Activated T-helper 1 cell treated with anti-CD3 and anti-CD28 coated beads, Interleukin-12 subunit alpha, Interleukin-12 subunit beta, Interleukin-2, Interleukin-4 antibody, amounts not matched to agents 30 ng/mL and 10 ng/mL and 1 ng/mL, durations not matched to agents 14 hours and 24 hours and 36 hours (primary cell): ENCODE results near the gene TECPR1. TPM values are rescaled to one million over a fixed set of nuclear protein-coding genes. Genes with fewer than 3 reads are reported as not detected.

Experiments
- DNase-seq: peaks from one replicate; pipeline ENCODE4 v3.0.0; 2021; ENCODE audit warnings: low spot score
- H3K27ac Mint-ChIP-seq: one replicate; pipeline ENCODE4 v1.8.0; 2021; ENCODE audit warnings: mild to moderate bottlenecking, mixed read lengths
- H3K27me3 Mint-ChIP-seq: one replicate; pipeline ENCODE4 v1.8.0; 2022; ENCODE audit warnings: mild to moderate bottlenecking, moderate library complexity, mixed read lengths; ENCODE audit not compliant: insufficient read depth
- H3K36me3 Mint-ChIP-seq: one replicate; pipeline ENCODE4 v1.8.0; 2021; ENCODE audit warnings: low read depth, mixed read lengths
- H3K4me1 Mint-ChIP-seq: one replicate; pipeline ENCODE4 v1.8.0; 2021; ENCODE audit warnings: low read depth, mixed read lengths
- H3K4me3 Mint-ChIP-seq: one replicate; pipeline ENCODE4 v1.8.0; 2021; ENCODE audit warnings: mild to moderate bottlenecking, moderate library complexity, mixed read lengths
- H3K9me3 Mint-ChIP-seq: one replicate; pipeline ENCODE4 v1.8.0; 2021; ENCODE audit warnings: mixed read lengths
- intact Hi-C: fragments of 100-400 bp; cut with micrococcal nuclease; formaldehyde crosslinking; loops from one replicate; pipeline ENCODE4 v1.15.1; 2024
- total RNA-seq: library from RNA; stranded (reverse); gene quantifications from 2 replicates; pipeline ENCODE4 v1.2.3, GENCODE V29; 2022

TECPR1 gene
- total RNA-seq, 1 donor from 2014 or later: 49.1 TPM

DNA sequence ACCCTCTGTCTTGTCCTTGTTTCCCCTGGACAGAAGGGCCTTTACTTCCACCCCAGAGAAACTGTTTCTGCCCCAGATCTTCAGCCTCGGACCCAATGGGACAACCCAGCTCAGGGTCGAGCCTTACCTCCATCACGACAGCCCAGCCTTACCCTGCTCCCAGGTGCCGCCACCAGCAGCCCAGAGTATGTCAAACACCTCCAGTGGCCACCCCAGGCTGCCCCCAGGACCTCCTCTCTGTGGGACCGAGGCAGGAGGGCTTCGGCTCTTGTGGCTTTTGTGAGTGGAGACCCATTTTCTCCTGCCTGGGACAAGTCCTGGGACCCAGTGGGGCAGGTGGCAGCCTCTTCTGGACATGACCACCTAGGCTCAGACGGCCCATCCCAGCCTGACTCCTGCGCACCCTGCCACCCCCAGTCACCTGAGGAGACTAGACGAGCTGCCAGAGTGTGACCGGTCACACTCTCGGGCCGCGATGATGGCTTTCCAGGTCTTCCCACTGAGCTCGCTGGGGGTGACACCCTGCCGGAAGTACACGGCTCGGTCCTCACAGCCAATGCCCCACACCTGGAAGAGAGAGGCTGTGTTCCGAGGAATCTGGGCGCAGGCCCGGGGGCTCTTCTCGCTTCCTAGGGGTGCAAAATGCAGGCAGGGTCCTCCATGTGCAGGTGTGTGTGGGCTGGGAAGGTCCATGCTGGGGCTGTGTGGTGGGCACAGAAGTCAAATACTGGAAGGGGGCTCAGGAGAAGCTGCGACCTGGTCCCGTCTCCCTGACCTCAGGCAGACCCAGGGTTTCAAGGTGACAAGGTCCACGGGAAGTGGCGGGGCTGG is 15.5 kb downstream of the TECPR1 start:
- no peaks in the 10 kb centered on the region for H3K4me1 Mint-ChIP-seq
- no peak for DNase-seq
- no peak overlapping the region for H3K27ac Mint-ChIP-seq
- no peaks in the 10 kb centered on the region for H3K9me3 Mint-ChIP-seq
- peaks cover 23% of the 10 kb centered on the region for H3K36me3 Mint-ChIP-seq
- no peaks in the 10 kb centered on the region for H3K27me3 Mint-ChIP-seq
- H3K4me3 Mint-ChIP-seq: no peak overlapping the region
- intact Hi-C loops: no loop called here

DNA sequence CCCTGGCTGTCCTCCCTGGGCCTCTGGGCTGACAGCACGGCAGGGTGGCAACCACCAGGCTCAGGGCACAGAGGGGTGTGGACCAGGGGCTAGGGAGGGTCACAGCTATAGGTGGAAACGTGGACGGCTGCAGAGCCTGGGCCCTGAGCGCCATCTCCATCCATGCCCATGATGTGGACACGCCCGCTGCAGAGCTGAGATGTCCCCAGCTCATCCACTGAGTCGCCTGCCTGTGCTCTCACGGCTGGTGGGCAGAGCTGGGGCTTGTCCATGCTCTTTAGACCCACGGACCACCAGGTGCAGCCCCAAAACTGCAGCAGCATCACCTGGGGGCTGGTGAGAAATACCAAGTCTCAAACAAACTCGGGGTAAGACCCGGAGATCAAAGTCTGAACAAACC is 16.1 kb downstream of the TECPR1 start:
- Mint-ChIP-seq H3K27me3 (no peaks in the 10 kb centered on the region), H3K4me3 (no peak overlapping the region), H3K27ac (no peak overlapping the region), H3K9me3 (no peaks in the 10 kb centered on the region), H3K4me1 (no peaks in the 10 kb centered on the region), H3K36me3 (peaks cover 20% of the 10 kb centered on the region)
- no peak for DNase-seq
- intact Hi-C loops: no loop called here

DNA sequence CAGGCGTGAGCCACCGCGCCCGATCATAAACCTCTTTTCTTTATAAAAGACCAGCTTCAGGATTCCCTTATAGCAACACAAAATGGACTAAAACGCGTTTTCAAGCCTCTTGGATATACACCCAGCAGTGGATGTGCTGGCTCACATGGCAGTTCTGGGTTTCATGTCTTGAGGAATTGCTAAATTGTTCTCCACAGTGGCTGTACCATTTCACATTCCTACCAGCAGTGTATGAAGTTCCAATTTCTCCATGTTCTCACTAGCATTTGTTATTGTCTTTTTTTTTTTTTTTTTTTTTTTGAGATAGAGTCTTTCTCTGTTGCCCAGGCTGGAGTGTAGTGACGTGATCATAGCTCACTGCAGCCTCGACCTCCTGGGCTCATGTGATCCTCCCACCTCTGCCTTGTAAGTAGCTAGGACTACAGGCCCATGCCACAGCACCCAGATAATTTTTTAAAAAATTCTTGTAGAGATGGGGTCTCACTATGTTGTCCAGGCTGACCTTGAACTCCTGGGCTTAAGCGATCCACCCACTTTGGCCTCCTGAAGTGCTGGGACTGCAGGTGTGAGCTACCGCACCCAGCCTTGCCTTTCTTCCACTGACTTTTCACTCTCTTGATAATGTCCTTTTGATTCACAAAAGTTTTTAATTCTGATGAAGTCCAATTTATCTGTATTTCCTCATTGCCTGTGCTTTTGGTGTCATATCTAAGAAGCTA is 17.4 kb downstream of the TECPR1 start:
- H3K27me3 Mint-ChIP-seq: no peaks in the 10 kb centered on the region
- H3K36me3 Mint-ChIP-seq: peaks cover 15% of the 10 kb centered on the region
- no peaks in the 10 kb centered on the region for H3K4me1 Mint-ChIP-seq
- intact Hi-C loops: no loop called here
- no peak for DNase-seq
- no peaks in the 10 kb centered on the region for H3K9me3 Mint-ChIP-seq
- H3K4me3 Mint-ChIP-seq: no peak overlapping the region
- no peak overlapping the region for H3K27ac Mint-ChIP-seq

DNA sequence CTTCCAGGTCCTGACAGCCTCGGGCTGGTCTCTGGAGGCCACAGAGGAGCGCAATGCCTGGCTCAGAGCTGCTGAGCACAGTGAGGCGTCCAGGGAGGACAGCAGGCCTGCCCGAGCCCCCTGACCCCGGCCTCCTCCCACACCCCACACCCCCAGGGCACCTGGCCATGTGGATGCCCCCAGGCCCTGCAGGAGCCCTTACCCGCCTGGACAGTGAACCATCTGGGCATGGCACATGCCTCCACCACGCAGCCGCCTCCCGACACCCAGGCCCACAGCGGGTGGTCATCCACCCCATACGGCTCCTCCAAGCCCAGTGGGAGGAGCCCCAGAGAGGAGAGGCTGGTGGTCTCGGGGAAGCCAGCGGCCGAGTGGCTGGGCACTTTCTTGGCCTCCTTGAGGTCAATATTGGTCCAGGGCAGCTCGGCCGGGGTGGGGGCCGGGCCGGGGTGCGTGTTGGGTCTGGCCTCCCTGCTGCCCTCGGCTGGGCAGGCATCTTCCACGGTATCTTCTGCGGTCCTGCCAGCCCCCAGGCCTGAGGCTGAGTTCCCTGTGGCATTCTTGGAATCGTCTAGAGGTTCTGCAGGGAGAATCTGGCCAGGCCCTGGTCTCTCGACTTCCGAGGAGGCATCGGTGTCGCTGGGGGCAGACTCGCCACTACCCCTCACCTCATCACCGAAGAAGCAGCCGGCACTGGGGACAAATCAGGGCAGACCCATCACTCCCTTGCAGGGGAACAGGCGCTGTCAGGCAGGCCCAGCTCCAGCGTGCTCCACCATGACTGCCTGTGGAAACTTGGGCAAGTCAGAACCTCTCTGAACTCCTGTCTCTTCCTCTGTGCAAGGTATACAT is 18.6 kb downstream of the TECPR1 start:
- H3K36me3 Mint-ChIP-seq: peaks cover 5% of the 10 kb centered on the region
- intact Hi-C loops: no loop called here
- H3K9me3 Mint-ChIP-seq: no peaks in the 10 kb centered on the region
- DNase-seq: no peak
- H3K4me3 Mint-ChIP-seq: no peak overlapping the region
- H3K27ac Mint-ChIP-seq: no peak overlapping the region
- H3K4me1 Mint-ChIP-seq: no peaks in the 10 kb centered on the region
- H3K27me3 Mint-ChIP-seq: no peaks in the 10 kb centered on the region

DNA sequence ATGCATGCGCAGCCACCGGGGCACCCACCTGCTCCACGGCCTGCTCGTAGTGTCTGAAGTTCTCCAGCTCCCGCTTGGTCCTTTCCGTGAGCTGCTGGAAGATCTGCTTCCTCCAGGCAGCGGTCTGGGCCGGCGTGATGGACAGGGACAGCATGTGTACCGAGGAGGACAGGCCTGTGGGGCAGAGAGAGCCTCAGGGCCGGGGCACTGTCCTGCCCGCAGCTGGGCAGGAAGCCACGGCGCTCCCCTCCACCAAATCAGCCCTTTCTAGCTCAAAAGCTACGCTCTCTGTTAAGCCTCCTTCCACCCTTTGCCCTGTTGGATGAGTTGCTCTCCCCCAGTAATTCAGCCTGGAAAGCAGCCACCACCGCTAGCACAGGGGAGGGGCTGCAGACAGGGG is 19.2 kb downstream of the TECPR1 start:
- intact Hi-C loops: no loop called here
- peaks cover 6% of the 10 kb centered on the region for H3K36me3 Mint-ChIP-seq
- H3K4me3 Mint-ChIP-seq: no peak overlapping the region
- no peak for DNase-seq
- no peaks in the 10 kb centered on the region for H3K9me3 Mint-ChIP-seq
- no peak overlapping the region for H3K27ac Mint-ChIP-seq
- no peaks in the 10 kb centered on the region for H3K4me1 Mint-ChIP-seq
- H3K27me3 Mint-ChIP-seq: no peaks in the 10 kb centered on the region

DNA sequence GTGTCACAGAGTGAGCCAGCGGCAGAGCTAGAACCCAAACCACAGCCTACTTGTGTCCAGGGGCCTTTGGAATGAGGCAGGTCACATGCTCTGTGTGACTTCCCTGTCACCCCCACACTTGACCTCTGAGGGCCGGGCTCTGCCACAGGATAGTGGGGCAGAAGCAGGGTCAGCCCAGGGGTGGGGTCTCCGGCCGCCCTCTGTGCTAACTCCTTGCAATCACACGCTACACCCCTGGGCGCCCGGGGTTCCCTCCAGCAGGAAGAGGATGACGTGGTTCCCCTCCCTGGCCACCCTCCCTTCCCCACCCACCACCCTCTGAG is 19.8 kb downstream of the TECPR1 start:
- DNase-seq: no peak
- Mint-ChIP-seq H3K27ac (no peak overlapping the region), H3K27me3 (no peaks in the 10 kb centered on the region), H3K36me3 (peaks cover 10% of the 10 kb centered on the region), H3K9me3 (no peaks in the 10 kb centered on the region), H3K4me1 (no peaks in the 10 kb centered on the region), H3K4me3 (no peak overlapping the region)
- intact Hi-C loops: no loop called here

DNA sequence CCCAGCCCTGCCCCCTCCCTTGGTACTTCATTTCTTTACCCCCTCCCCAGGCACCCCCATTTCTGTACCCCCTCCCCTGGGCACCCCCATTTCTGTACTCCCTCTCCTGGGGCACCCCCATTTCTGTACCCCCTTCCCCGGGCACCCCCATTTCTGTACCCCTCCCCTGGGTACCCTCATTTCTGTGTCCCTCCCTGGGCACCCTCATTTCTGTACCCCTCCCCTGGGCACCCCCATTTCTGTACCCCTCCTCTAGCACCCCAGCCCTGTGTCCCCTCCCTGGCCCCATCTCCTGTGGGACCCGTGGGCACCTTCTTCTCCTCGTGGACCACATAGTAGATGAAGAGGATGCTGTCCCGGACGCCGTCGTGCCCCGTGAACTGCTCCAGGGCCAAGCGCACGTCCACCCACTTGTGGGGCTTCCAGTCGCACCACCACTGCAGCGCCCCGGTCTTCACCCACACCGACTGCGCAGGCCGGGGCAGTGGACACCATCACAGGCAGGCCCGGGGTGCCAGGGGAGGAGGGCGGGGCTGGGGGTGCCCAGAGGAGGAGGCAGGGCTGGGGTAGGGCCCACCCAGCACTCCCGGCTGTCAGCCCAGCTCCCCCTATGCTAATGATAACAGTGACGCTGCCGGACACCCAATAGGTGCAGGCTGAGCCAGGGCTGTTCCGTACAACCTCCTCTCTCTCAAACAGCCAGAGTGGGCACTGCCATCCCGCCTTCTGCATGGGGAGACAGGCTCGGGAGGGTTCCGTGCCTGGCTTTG is 20.4 kb downstream of the TECPR1 start:
- Mint-ChIP-seq H3K4me3 (no peak overlapping the region), H3K9me3 (no peaks in the 10 kb centered on the region), H3K36me3 (peaks cover 10% of the 10 kb centered on the region), H3K27me3 (no peaks in the 10 kb centered on the region), H3K27ac (no peak overlapping the region), H3K4me1 (no peaks in the 10 kb centered on the region)
- intact Hi-C loops: no loop called here
- no peak for DNase-seq

DNA sequence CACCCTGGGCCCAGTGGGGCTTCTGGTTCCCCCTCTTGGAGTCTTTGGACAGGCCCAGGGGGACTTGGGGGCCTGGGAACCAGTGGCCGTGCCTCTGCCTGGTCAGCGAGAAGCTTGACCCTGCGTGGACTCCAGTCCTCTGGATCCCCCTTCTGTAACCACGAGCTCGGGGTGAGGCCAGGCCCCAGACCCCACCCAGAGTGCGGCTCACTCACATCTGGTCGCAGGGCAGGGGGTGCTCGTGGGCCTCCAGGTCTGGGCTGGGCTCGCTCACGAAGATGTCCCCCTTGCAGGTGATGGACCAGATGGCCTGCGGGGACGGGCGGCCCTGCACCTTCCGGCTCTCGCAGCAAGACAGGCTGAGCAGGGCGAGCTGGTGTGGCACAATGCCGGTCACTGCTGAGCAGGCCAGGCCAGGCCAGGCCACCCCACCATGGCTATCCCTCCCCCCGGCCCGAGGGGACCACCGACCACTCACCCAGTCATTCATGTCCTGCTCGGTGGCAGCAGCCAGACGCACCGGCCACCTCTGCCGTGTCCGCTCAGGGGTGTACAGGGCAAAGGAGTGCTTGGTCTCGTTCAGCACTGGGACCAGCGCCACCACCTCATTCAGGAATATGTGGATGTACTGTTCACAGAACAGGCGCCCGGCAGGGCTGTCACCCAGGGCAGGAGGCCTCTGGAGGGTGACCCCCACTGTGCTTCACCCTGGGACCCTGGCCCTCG is 21.1 kb downstream of the TECPR1 start:
- no peaks in the 10 kb centered on the region for H3K27me3 Mint-ChIP-seq
- no peak overlapping the region for H3K27ac Mint-ChIP-seq
- no peaks in the 10 kb centered on the region for H3K9me3 Mint-ChIP-seq
- H3K4me3 Mint-ChIP-seq: no peak overlapping the region
- H3K36me3 Mint-ChIP-seq: peaks cover 14% of the 10 kb centered on the region
- H3K4me1 Mint-ChIP-seq: no peaks in the 10 kb centered on the region
- DNase-seq: no peak
- intact Hi-C loops: no loop called here

DNA sequence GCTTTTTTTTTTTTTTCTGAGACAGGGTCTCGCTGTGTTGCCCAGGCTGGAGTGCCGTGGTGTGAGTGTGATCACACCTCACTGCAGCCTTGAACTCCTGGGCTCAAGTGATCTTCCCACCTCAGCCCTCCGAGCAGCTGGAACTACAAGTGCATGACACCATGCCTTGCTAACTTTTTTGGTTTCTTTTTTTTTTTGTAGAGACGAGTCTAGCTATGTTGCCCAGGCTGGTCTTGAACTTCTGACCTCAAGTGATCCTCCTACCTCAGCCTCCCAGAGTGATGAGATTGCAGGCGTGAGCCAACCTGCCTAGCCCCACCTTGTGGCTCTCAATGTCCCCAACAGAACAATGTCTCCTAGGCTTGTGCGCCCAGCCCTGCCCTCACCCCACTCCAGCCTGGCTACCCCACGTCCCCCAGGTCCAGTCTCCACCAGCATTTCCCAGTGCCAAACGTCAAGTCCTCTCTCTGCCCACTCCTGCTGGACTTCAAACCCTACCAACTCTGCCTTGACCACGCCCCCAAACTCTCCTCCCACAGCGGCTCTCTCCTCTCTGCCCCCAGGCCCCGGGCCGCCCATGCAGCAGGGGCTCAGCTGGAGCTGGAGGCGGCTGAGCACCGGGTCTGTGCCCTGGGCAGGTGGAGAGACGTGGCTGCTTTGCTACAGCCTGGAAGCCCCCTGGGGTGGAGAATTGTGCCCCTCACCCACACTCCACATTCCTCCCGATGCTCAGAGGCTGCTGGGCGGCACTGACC is 21.9 kb downstream of the TECPR1 start:
- no peaks in the 10 kb centered on the region for H3K4me1 Mint-ChIP-seq
- no peaks in the 10 kb centered on the region for H3K9me3 Mint-ChIP-seq
- DNase-seq: no peak
- intact Hi-C loops: no loop called here
- peaks cover 18% of the 10 kb centered on the region for H3K36me3 Mint-ChIP-seq
- H3K27me3 Mint-ChIP-seq: no peaks in the 10 kb centered on the region
- no peak overlapping the region for H3K4me3 Mint-ChIP-seq
- H3K27ac Mint-ChIP-seq: no peak overlapping the region

DNA sequence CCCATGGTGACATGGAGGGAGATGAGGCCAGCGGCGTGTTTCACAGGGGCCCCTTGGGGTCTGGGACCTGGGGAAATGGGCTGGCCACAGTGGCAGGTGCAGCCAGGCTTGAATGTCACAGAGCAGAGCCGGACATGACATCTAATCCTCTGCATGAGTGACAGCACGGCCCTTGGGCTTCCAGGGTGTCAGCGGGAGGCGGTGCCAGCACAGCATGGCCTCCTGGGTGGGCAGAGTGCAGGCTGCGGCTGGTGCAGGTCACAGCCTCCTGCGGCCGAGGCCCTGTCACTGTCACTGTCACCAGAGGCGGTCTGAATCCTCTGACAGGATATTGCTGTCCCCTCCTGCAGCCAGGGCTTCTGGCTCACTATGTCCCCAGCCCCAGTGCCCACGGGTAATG is 22.6 kb downstream of the TECPR1 start:
- no peaks in the 10 kb centered on the region for H3K4me1 Mint-ChIP-seq
- H3K27me3 Mint-ChIP-seq: no peaks in the 10 kb centered on the region
- intact Hi-C loops: no loop called here
- DNase-seq: no peak
- no peak overlapping the region for H3K4me3 Mint-ChIP-seq
- no peak overlapping the region for H3K27ac Mint-ChIP-seq
- H3K9me3 Mint-ChIP-seq: no peaks in the 10 kb centered on the region
- peaks cover 16% of the 10 kb centered on the region for H3K36me3 Mint-ChIP-seq

DNA sequence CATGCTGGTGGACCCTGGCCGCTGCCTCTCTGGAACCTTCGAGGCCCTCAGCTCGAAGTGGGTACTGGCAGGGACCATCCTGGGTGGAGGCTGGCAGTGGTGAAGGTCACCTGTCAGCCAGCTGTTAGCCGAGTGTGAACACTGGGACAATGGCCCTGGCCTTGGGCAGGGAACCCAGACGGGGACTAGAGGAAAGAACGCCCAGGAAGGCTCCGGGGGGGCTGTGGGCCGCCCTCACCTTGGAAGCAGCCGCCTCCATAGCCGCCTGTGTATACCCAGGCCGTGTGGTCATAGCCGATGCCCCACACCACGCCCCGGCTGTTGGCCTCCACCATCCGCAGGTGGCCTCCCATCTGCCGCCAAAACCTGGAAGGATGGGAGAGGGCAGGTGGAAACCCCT is 23.2 kb downstream of the TECPR1 start:
- Mint-ChIP-seq H3K9me3 (no peaks in the 10 kb centered on the region), H3K4me3 (no peak overlapping the region), H3K4me1 (no peaks in the 10 kb centered on the region), H3K27me3 (no peaks in the 10 kb centered on the region), H3K27ac (no peak overlapping the region), H3K36me3 (peaks cover 15% of the 10 kb centered on the region)
- intact Hi-C loops: no loop called here
- no peak for DNase-seq
